ENCODE measurements around the gene NBEA.
"Not testable (repeated sequence)": the region's sequence is repeated elsewhere in the genome, so short reads cannot be mapped to it uniquely, and the experiment has no call there.

The NBEA gene

DNA sequence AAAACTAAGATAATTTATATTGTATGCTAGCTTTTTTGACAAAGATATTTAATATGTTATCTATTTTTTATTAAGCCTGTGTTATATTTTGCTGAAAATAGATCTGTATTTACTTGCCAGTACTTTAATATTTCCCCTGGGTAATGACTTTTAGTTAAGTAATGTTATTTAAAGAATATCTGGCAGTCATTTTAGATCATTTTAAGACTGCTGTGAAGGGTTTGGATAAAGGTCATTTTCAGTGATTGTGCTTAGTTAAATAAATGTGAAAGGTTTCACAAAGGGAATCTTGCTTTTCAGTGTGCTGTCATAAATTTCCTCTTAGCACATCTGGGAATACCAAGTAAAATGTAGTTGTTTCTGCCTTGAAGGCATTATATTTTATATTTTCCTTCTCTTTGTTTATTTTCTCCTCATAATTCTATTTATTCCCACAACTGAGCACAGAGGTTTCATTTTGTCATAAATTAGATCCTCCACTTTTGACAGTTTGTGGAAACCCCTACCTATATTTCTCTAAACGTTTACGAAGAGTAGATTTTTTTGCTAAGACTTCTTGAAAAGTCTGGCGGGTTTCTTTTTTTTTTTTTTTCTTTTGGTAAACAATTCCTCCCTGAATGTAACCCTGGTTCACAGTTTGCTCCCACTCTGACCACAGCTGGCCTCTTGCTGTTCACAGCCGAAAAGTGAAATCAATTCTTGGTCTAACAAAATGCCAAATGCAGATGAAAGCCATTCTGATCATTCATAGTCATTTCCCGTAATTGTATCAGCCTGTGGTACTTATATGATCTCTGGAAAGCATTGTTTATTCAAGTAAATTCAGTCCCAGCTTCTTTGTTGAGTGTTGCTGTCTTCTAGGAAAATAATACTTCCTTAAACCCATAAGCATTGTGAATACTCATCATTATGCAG is 446.6 kb downstream of the NBEA start:
- no peak for DNase-seq (ENCODE audit: low spot score)

DNA sequence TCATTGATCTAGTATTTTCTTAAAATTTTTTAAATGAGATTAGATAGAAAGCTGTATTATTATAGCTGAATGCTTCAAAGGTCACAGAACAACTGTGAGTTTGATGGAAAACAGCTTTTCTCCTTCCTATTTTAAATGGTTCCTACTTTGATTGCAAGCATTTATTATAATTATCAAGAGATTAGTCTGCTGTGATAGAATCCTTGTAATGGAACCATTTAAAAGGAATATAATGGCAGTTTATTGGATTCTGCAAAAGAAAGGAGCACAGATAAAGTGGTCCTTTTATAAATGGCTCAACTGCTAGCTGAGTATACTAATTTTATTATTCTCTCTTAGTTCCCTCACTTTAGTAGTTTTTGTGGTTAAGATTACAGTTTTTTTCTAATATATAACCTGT is 447.5 kb downstream of the NBEA start:
- no peak for DNase-seq (ENCODE audit: low spot score)

- DNase-seq (ENCODE audit: low spot score): no peak
Observed at GRCh38 chr13:35392768-35393167, 450.7 kb downstream of the NBEA start.

DNA sequence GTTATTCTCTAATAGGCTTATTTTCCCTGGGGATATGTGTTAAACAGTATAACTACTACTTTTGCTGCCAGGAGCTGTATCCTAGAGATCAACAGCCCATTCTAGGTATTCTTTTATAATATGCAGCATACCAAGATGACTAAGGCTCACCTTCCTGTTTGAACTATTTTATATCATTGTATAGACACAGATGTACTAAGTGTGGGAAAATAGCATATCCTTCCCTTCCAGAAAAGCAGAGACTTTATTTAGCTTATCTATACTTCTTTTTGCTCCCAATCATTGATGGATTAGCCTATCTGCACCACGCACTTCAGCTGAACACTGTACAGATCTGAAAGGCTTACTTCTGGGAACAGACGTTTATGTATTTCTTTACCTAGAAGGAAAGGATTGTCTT is 451.8 kb downstream of the NBEA start:
- no peak for DNase-seq (ENCODE audit: low spot score)

GRCh38 chr13:35408285-35408684 is 466.2 kb downstream of the NBEA start:
- not testable (repeated sequence) for DNase-seq (ENCODE audit: low spot score)

DNA sequence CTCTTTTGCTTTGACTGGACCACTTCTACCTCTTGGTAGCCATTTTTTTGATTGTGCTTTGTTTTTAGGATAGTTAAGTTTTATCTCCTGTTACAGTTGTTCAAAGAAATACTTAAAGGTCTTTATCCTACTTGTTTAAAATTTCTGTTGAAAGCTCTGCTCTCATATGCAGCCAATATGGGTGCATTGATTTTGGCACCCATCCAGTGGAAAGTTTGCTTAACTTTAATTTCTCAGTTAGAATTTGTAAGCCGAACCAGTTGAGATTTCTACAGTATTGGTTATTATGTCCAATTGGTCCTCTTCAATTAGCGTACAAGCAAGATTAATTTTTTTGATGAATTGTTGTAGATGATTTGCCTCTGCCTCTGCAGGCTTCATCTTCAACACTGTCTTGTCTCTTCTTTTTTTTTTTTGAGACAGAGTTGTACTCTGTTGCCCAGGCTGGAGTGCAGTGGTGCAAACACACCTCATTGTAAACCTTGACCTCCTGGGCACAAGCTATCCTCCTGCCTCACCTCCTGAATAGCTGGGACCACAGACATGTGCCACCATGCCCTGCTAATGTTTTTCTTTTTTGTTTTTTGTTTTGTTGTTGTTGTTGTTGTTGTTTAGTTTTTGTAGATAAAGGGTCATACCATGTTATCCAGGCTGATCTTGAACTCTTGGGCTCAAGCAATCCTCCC is 469.1 kb downstream of the NBEA start:
- no peak for DNase-seq (ENCODE audit: low spot score)

DNA sequence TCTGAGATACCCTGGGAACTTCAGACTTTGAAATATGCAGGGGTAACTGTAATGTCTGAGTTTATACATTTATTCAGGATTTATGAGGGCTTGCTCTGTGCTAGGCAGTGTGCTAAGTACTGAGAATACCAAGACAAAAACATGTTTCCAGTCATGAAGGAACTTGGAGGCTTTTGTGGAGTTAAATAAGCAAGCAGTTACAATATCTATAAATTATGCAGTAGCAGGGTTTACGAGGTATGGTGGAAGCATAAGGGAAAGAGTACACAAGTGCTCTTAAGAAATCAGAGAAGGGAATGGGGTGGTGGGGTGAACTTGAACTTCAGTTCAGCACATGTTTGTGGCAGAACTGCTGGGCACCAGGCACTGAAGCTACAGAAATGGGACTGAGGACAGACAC is 506.4 kb downstream of the NBEA start:
- DNase-seq (ENCODE audit: low spot score): no peak

DNA sequence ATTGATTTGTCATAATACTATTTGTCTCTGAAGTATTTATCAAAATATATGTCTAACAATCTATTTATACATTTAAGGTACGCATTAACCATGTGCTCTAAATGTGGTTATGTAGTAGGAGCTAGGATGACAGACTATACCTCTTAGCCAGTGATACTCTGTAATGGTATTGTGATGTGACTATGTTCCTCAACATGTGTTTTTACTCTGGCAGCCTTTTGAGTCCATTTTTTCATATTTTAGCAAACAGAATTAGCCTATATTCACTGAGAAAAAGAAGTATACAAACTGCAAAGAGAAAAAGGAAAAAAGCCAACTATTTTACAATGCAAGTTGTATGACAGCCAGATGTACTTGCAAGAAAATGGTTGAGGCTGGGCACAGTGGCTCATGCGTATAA is 507.8 kb downstream of the NBEA start:
- no peak for DNase-seq (ENCODE audit: low spot score)

DNA sequence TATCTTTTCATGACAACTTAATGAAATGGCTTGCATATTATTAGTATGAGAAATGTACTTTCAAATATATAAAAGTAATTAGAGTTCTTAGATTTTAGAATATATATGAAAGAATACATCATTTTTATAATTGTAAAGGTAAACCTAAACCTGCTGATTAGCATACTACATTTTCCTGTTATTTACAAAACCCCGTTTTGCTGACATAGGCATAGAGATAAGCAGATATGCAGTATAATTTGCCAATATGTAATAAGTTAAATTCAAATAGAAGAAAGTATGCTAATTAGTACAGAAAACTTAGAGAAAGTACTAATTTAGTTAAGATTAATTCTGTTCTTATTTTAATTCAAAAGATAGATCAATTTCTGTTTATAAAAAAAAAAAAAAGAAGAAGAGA is 513.0 kb downstream of the NBEA start:
- no peak for DNase-seq (ENCODE audit: low spot score)

DNA sequence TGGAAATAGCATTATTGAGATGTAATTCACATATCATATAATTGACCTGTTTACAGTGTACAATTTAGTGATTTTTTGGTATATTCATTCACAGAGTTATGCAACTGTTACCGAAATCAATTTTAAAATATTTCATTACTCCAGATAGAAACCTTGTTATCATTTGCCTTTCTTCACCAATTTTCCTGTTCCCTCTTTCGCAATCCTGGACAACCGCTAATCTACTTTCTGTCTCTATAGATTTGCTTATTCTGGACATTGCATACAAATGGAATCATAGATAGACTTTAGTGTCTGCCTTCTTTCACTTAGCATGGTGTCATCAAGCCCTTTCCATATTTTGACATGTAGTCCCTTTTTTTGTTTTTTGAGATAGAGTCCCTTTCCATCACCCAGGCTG is 515.2 kb downstream of the NBEA start:
- DNase-seq (ENCODE audit: low spot score): no peak

DNA sequence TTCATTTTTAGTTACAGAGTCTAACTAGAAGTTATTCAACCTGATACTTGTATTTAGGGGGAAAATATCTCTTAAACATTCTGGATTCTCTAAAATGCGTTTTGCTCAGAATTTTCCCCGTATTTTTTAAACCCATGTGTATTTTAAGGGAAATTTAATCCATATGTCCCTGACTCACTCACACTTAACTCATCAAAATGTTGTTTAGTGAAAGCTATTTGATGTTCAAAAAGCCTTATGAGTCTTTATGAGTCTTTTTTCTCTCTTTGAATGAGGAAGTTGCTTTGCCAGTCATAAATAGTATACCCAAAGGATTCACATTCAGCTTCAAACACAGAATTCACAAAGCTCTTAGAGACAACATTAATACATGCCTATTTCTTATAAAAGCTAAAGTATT is 518.0 kb downstream of the NBEA start:
- no peak for DNase-seq (ENCODE audit: low spot score)

- no peak for DNase-seq (ENCODE audit: low spot score)
Observed at GRCh38 chr13:35465371-35465770, 523.3 kb downstream of the NBEA start.

- no peak for DNase-seq (ENCODE audit: low spot score)
Observed at GRCh38 chr13:35468195-35468594, 526.1 kb downstream of the NBEA start.

DNA sequence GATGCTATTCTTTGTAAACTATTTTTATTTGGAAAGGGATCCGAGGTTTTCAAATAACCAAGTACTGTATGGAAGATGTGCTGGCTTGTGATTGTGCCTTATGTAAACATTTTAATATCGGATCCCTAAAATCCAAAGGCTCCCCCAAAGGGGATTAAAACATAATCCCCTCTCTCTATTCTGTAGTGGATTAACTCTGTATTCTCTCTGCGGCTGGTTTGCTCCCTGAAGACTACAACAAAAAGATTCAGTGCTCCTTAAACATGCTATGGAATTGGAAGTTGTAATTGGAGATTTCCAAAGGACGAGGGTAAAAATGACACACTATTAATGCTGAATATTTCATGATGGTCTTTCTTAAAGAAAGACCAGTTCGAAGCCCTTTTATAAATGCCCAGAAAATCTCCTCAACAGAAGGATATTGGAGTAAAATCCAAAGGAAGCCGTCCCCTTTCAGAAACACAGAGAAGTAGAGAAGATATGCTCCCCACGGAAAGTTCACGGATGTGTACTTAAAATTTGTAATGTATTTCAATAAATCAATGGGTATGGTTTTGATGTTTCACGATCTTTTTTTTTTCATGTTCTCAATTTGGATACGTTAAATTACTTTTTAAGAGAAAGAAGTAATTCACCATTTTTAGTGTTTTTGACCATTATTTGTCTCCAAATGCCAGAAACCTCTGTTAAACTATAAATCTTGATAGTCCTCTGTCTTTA is 527.9 kb downstream of the NBEA start:
- DNase-seq (ENCODE audit: low spot score): peak; percentile 40

DNA sequence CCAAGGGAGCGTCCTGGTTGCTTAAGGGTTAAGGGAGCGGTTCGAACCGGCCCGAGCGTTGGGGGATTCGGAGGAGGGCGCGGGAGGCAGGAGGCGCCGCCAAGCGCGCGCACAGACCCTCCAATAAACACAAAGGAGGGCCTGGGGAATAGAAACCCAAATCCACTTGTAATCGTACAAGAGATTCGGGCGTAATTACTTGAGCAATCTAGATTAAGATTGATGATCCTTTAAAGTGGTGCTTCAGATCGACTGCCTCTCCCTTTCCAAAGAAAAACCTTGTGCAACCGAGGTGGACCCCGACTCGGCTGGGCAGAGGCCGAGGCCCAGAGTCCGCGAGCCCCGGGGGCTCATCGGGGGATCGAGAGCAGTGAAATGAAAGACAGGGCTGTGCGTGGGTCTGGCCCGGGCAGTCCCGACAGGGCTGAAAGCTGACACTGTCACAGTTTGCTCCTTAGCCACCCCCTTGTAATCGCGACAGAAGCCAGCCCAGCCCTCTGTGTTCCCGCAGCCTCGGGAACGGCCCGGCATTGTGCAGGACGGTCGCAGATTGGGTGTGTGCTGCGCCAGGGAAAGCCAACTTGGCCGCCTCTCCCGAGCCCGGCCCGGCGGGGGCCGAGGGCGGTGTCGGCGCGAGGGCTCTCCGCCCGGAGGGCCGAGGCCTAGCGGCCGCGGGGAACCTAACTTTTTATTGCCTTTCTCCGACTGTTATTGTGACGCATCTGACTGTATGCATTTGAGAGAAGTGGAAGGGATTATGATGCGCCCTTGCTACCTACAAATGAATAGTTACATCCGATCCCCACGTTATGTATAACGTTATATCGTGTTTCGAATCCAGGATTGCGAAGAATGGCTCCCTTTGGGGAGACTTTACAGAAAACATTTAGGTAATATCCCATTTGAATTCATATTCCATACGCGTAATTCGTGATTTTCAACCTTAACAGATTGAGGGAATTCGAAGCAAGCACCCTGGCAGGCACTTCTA is 528.9 kb downstream of the NBEA start:
- DNase-seq (ENCODE audit: low spot score): peak; percentile 72

GRCh38 chr13:35471706-35472322 is 529.7 kb downstream of the NBEA start:
- DNase-seq (ENCODE audit: low spot score): no peak

- no peak for DNase-seq (ENCODE audit: low spot score)
Observed at GRCh38 chr13:35472323-35472881, 530.3 kb downstream of the NBEA start.

- DNase-seq (ENCODE audit: low spot score): no peak
Observed at GRCh38 chr13:35473206-35473775, 531.2 kb downstream of the NBEA start.

- DNase-seq (ENCODE audit: low spot score): no peak
Observed at GRCh38 chr13:35473802-35474201, 531.7 kb downstream of the NBEA start.

DNA sequence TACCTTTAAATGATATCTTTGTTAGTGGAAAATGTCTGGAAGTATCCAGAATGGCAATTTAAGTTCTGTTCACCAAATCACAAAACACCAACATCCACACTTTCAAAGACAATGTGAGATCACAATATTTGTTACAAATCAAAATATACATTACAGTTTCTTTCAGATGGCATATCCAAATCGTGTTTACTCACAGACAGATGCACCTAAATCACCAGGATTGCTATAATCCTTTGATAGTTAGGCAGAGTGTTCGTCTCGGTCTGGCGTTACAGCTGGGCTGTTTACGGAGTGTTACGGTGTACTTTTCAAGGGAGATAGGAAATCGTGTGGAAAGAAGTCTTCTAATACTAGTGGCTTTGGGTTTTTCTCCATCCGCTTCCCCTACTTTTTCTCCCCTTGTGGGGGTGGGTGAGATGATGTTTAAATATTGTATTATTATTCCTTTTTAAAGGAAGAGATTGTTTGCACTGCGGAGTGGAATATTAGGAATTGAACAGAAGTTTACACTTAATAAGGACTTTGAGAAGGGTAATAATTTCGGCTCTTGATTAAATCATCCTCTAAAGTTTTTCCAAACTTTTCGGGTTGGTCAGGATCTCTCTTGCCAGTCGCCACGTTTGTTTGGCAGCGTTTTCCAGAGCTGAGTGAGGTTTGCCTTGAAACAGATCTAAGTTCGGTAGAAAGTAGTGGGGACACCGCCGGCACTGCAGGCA is 532.6 kb downstream of the NBEA start:
- peak; percentile 47 for DNase-seq (ENCODE audit: low spot score)
